Panc1 (cell line): ENCODE data around the gene GTF2A2.

ENCODE experiments used
- CTCF ChIP-seq: fragments of 450-650 bp; IDR thresholded peaks from 2 replicates; pipeline ENCODE4 v1.5.1; 2017; ENCODE audit warnings: mild to moderate bottlenecking
- POLR2AphosphoS5 ChIP-seq: IDR thresholded peaks from 2 replicates; pipeline ENCODE4 v1.6.1; 2012; ENCODE audit warnings: mild to moderate bottlenecking, low read depth, low read length, moderate library complexity
- REST ChIP-seq, 2 experiments: IDR thresholded peaks; 2 replicates each; pipeline ENCODE4 v1.6.1; 2011 to 2012; ENCODE audit warnings: low read depth in 2 of 2, control low read depth in 1 of 2, low read length in 1 of 2, mild to moderate bottlenecking in 1 of 2, moderate library complexity in 1 of 2; ENCODE audit not compliant: insufficient read depth in 1 of 2
- TCF7L2 ChIP-seq: IDR thresholded peaks from 2 replicates; pipeline ENCODE4 v1.6.1; 2011; ENCODE audit warnings: mild to moderate bottlenecking, low read depth, low read length, inconsistent platforms

GRCh38 chr15:59659366-59659765 lies 2.1 kb upstream of the GTF2A2 start:
- TF ChIP-seq CTCF (no peak), TCF7L2 (no peak), REST (IDR thresholded peaks at IDR 0.05; ENCODE audit: insufficient read depth in 1 of 2, low read depth in 2 of 2, low read length in 1 of 2) (no peak), POLR2AphosphoS5 (0 out of 2 replicates have a peak, but pooled peaks have one; percentile 22)
